Measurements from ENCODE around the gene SENP3. TPM values are rescaled to one million over a fixed set of nuclear protein-coding genes. Genes with fewer than 3 reads are reported as not detected.

SENP3 gene
- total and polyA plus RNA-seq, 3 donors from 2014 or later, result 77.4 to 108 (median 83.5) TPM

- Histone ChIP-seq H3K4me1 (peaks cover 17% of the 10 kb centered on the region), H3K36me3 (ENCODE audit: low read depth, missing control alignments) (no peaks in the 10 kb centered on the region)
These were observed 11.8 kb downstream of the SENP3 start for GRCh38 chr17:7573324-7574080.

GRCh38 chr17:7574176-7574953 lies 12.6 kb downstream of the SENP3 start:
- no peak for DNase-seq
- WGBS, 2 donors, result 15 to 25% methylated on average over 14 to 15 of the region's 15 CpGs
- intact Hi-C loops (cut with DNase I; ENCODE audit: low total_unique reads), result no loop called here
- H3K4me3 ChIP-seq, result peak overlapping the region; percentile 100
- H3K36me3 ChIP-seq (ENCODE audit: low read depth, missing control alignments), result no peaks in the 10 kb centered on the region
- H3K27ac ChIP-seq, result peak overlapping the region in 1 of 2 donors; percentile 99
- H3K4me1 ChIP-seq, result peaks cover 21% of the 10 kb centered on the region
- H3K27me3 ChIP-seq, result no peaks in the 10 kb centered on the region
- H3K9me3 ChIP-seq, result no peaks in the 10 kb centered on the region
- TF ChIP-seq CTCF (IDR thresholded peaks at IDR 0.05) (no peak), POLR2A (IDR thresholded peaks at IDR 0.05) (no peak)

More at GRCh38 chr17:7573324-7574080, 11.8 kb downstream of the SENP3 start:
- peak overlapping the region; percentile 99 for H3K27ac ChIP-seq
- TF ChIP-seq POLR2A (IDR thresholded peaks at IDR 0.05) (peak; percentile 27), CTCF (IDR thresholded peaks at IDR 0.05) (no peak)
- WGBS, 2 donors, result 0% methylated on average over 71 of the region's 71 CpGs; no CpG with 5 or more reads in 1 of the 2 donors
- peak; percentile 94 for DNase-seq
- H3K9me3 ChIP-seq, result no peaks in the 10 kb centered on the region
- intact Hi-C loops (cut with DNase I; ENCODE audit: low total_unique reads), result no loop called here
- H3K4me3 ChIP-seq, result peak overlapping the region; percentile 100
- no peaks in the 10 kb centered on the region for H3K27me3 ChIP-seq

- no peak for DNase-seq
- peaks cover 25% of the 10 kb centered on the region for H3K4me1 ChIP-seq
- no peaks in the 10 kb centered on the region for H3K9me3 ChIP-seq
- H3K36me3 ChIP-seq (ENCODE audit: low read depth, missing control alignments), result no peaks in the 10 kb centered on the region
- no peak for TF ChIP-seq POLR2A (IDR thresholded peaks at IDR 0.05)
- no peak for TF ChIP-seq CTCF (IDR thresholded peaks at IDR 0.05)
- H3K27ac ChIP-seq, result no peak overlapping the region
- H3K27me3 ChIP-seq, result no peaks in the 10 kb centered on the region
- WGBS, 2 donors, result 43 to 80% methylated on average over 1 of the region's 1 CpG
- H3K4me3 ChIP-seq, result no peak overlapping the region
- intact Hi-C loops (cut with DNase I; ENCODE audit: low total_unique reads), result no loop called here
These were observed 13.8 kb downstream of the SENP3 start for GRCh38 chr17:7575481-7575883.

GRCh38 chr17:7575959-7576358 lies 14.2 kb downstream of the SENP3 start:
- Histone ChIP-seq H3K4me3 (no peak overlapping the region), H3K27ac (no peak overlapping the region), H3K4me1 (peaks cover 25% of the 10 kb centered on the region), H3K27me3 (no peaks in the 10 kb centered on the region), H3K36me3 (ENCODE audit: low read depth, missing control alignments) (no peaks in the 10 kb centered on the region), H3K9me3 (no peaks in the 10 kb centered on the region)
- TF ChIP-seq CTCF (IDR thresholded peaks at IDR 0.05) (no peak), POLR2A (IDR thresholded peaks at IDR 0.05) (no peak)
- intact Hi-C loops (cut with DNase I; ENCODE audit: low total_unique reads), result no loop called here
- DNase-seq, result no peak
- WGBS, 2 donors, result 65 to 71% methylated on average over 7 of the region's 7 CpGs

All from testis (tissue), 3 donors.